ENCODE results near the gene MYOZ2. TPM values are rescaled to one million over a fixed set of nuclear protein-coding genes. Genes with fewer than 3 reads are reported as not detected.

MYOZ2 gene
- total and polyA plus RNA-seq, 2 donors (not counting 3 experiments of a cell fraction or from before 2014, with no cell fraction given): 0.11 to 0.13 TPM

DNA sequence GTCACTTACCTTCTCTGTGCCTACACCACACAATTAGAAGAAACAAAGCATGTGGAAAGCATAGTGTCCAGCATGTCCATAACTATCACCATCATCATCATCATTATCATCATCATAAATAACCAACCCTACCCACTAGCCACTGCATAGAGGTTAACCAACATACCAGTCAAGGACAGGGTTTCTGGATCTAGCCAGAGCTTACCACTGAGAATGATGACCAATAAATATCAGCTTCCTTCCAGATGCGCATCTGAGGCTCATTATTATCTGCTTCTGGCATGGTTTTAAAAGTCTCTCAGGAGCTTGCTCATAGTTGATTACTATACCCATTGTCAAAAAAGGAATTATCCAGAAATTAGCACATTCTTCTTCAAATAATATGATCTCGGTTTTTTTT, 25.5 kb upstream of the MYOZ2 start:
- dilution Hi-C loops (cut with MboI; ENCODE audit: extremely low pct_ligation_motif_present, low sequenced_read_pairs): no loop called here
- intact Hi-C loops (cut with micrococcal nuclease): no loop called here
- ChIA-PET CTCF (no interaction called here), POLR2A (no interaction called here)
- Histone ChIP-seq H3K9me1 (replicated peaks; ENCODE audit: control insufficient read depth, extremely low read depth, insufficient read depth, low read length) (no peaks in the 10 kb centered on the region), H2AFZ (ENCODE audit: low read depth, low read length) (no peak overlapping the region), H3K4me2 (ENCODE audit: insufficient read depth, low read length) (no peak overlapping the region), H3K27ac (ENCODE audit: insufficient read depth, low read depth, low read length) (no peak overlapping the region), H3K9ac (replicated peaks; ENCODE audit: extremely low read depth, insufficient read depth, low read length) (no peak overlapping the region), H3K9me3 (replicated peaks; ENCODE audit: control insufficient read depth, insufficient read depth, low read length) (no peaks in the 10 kb centered on the region), H3K27me3 (ENCODE audit: control insufficient read depth in 2 of 2, insufficient read depth in 2 of 2, low read length in 2 of 2) (no peaks in the 10 kb centered on the region), H3K36me3 (ENCODE audit: control insufficient read depth in 2 of 2, extremely low read depth in 1 of 2, insufficient read depth in 2 of 2, low read length in 2 of 2) (no peaks in the 10 kb centered on the region), H3K79me2 (ENCODE audit: control insufficient read depth, insufficient read depth, low read length) (no peaks in the 10 kb centered on the region), H3K4me3 (replicated peaks in 1 of 3; ENCODE audit: insufficient read depth in 1 of 3, low read depth in 1 of 3, low read length in 3 of 3) (no peak overlapping the region), H4K20me1 (replicated peaks; ENCODE audit: control insufficient read depth, extremely low read depth, insufficient read depth, low read length) (no peaks in the 10 kb centered on the region), H3K4me1 (ENCODE audit: control insufficient read depth, extremely low read depth, insufficient read depth, low read length) (peaks cover 40% of the 10 kb centered on the region)
- no peak for TF ChIP-seq GATA2 (IDR thresholded peaks at IDR 0.05; ENCODE audit: insufficient read depth, insufficient read length, low read depth, low read length)
- TF ChIP-seq FOS (IDR thresholded peaks at IDR 0.05; ENCODE audit: borderline replicate concordance, insufficient read depth, low read length): no peak
- TF ChIP-seq, protein P1, sequence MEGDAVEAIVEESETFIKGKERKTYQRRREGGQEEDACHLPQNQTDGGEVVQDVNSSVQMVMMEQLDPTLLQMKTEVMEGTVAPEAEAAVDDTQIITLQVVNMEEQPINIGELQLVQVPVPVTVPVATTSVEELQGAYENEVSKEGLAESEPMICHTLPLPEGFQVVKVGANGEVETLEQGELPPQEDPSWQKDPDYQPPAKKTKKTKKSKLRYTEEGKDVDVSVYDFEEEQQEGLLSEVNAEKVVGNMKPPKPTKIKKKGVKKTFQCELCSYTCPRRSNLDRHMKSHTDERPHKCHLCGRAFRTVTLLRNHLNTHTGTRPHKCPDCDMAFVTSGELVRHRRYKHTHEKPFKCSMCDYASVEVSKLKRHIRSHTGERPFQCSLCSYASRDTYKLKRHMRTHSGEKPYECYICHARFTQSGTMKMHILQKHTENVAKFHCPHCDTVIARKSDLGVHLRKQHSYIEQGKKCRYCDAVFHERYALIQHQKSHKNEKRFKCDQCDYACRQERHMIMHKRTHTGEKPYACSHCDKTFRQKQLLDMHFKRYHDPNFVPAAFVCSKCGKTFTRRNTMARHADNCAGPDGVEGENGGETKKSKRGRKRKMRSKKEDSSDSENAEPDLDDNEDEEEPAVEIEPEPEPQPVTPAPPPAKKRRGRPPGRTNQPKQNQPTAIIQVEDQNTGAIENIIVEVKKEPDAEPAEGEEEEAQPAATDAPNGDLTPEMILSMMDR (IDR thresholded peaks at IDR 0.05; ENCODE audit: extremely low read depth in 1 of 2, insufficient read depth in 1 of 2, low read depth in 1 of 2, low read length in 2 of 2): no peak
- TF ChIP-seq MYC (IDR thresholded peaks at IDR 0.05; ENCODE audit: low read depth, low read length): no peak
- no peak for TF ChIP-seq EZH2 (IDR thresholded peaks at IDR 0.05; ENCODE audit: borderline replicate concordance, low read depth, low read length, severe bottlenecking)
- TF ChIP-seq POLR2AphosphoS5 (IDR thresholded peaks at IDR 0.05; ENCODE audit: insufficient read depth, low read depth, low read length): no peak
- TF ChIP-seq, protein P2, sequence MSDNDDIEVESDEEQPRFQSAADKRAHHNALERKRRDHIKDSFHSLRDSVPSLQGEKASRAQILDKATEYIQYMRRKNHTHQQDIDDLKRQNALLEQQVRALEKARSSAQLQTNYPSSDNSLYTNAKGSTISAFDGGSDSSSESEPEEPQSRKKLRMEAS (IDR thresholded peaks at IDR 0.05; ENCODE audit: insufficient read depth, insufficient read length): no peak
- no peak for TF ChIP-seq JUN (IDR thresholded peaks at IDR 0.05; ENCODE audit: borderline replicate concordance, insufficient read depth, insufficient read length, low read depth)
- no peak for TF ChIP-seq POLR2A (IDR thresholded peaks at IDR 0.05; ENCODE audit: low read depth, low read length)
- no peak for DNase-seq (ENCODE audit: low read depth, low spot score)
- no TSS peak for BruUV-seq (replicated peaks)
- no peak for FAIRE-seq

Data from endothelial cell of umbilical vein (primary cell).